GM18511 (cell line): ENCODE measurements around the gene STIM2.
"Not testable (repeated sequence)": the region's sequence is repeated elsewhere in the genome, so short reads cannot be mapped to it uniquely, and the experiment has no call there.

Experiments used
- ATAC-seq: cut with Tn5 transposase; IDR thresholded peaks from one replicate; pipeline ENCODE4 v1.9.1; 2021; ENCODE audit warnings: mild to moderate bottlenecking, moderate library complexity; ENCODE audit not compliant: unreplicated experiment

The STIM2 gene

GRCh38 chr4:26866781-26867180 lies 6.1 kb downstream of the STIM2 start:
- no peak for ATAC-seq

- ATAC-seq: no peak
Observed at GRCh38 chr4:26867914-26868684, 7.5 kb downstream of the STIM2 start.

GRCh38 chr4:26870576-26871262 lies 10.1 kb downstream of the STIM2 start:
- ATAC-seq: no peak

GRCh38 chr4:26871611-26872010 lies 11.0 kb downstream of the STIM2 start:
- ATAC-seq: no peak

GRCh38 chr4:26873391-26874026 lies 12.9 kb downstream of the STIM2 start:
- peak; percentile 93 for ATAC-seq

- ATAC-seq: no peak
Observed at GRCh38 chr4:26874110-26874509, 13.5 kb downstream of the STIM2 start.

GRCh38 chr4:26877406-26877805 lies 16.8 kb downstream of the STIM2 start:
- no peak for ATAC-seq

- no peak for ATAC-seq
Observed at GRCh38 chr4:26877961-26878360, 17.3 kb downstream of the STIM2 start.

- ATAC-seq: no peak
Observed at GRCh38 chr4:26878794-26879391, 18.3 kb downstream of the STIM2 start.

- ATAC-seq: no peak
Observed at GRCh38 chr4:26879805-26880204, 19.2 kb downstream of the STIM2 start.

GRCh38 chr4:26884026-26884425 lies 23.4 kb downstream of the STIM2 start:
- ATAC-seq: peak; percentile 0

- ATAC-seq: peak; percentile 61
Observed at GRCh38 chr4:26884486-26884988, 23.9 kb downstream of the STIM2 start.

GRCh38 chr4:26885912-26886274 lies 25.3 kb downstream of the STIM2 start:
- ATAC-seq: peak; percentile 78

GRCh38 chr4:26887143-26887542 lies 26.5 kb downstream of the STIM2 start:
- ATAC-seq: no peak

- no peak for ATAC-seq
Observed at GRCh38 chr4:26887809-26888208, 27.2 kb downstream of the STIM2 start.

GRCh38 chr4:26889356-26889755 lies 28.7 kb downstream of the STIM2 start:
- ATAC-seq: no peak

GRCh38 chr4:26891054-26891453 lies 30.4 kb downstream of the STIM2 start:
- no peak for ATAC-seq

- no peak for ATAC-seq
Observed at GRCh38 chr4:26891867-26892266, 31.2 kb downstream of the STIM2 start.

GRCh38 chr4:26892480-26893150 lies 32.0 kb downstream of the STIM2 start:
- ATAC-seq: no peak

- ATAC-seq: no peak
Observed at GRCh38 chr4:26893491-26893890, 32.9 kb downstream of the STIM2 start.

GRCh38 chr4:26894881-26895280 lies 34.2 kb downstream of the STIM2 start:
- ATAC-seq: not testable (repeated sequence)
